HG02571 (cell line): ENCODE data around the gene VPS36.
"Not testable (repeated sequence)": the region's sequence is repeated elsewhere in the genome, so short reads cannot be mapped to it uniquely, and the experiment has no call there.

Experiments
- ATAC-seq: cut with Tn5 transposase; IDR thresholded peaks from one replicate; pipeline ENCODE4 v1.9.1; 2021; ENCODE audit warnings: mild to moderate bottlenecking, moderate library complexity; ENCODE audit not compliant: unreplicated experiment

VPS36 gene

GRCh38 chr13:52450012-52450792 is at the start of gene VPS36:
TSS of gene VPS36 (minus strand) at chr13:52450634. CDS start at chr13:52450594, 40 bp downstream.
- ATAC-seq: peak; percentile 64

GRCh38 chr13:52497979-52498378 is 47.5 kb upstream of the VPS36 start:
- ATAC-seq: not testable (repeated sequence)

GRCh38 chr13:52494241-52494640 is 43.8 kb upstream of the VPS36 start:
- ATAC-seq: not testable (repeated sequence)

- ATAC-seq: not testable (repeated sequence)
Observed at GRCh38 chr13:52491015-52491414, 40.6 kb upstream of the VPS36 start.

- not testable (repeated sequence) for ATAC-seq
Observed at GRCh38 chr13:52488763-52489162, 38.3 kb upstream of the VPS36 start.

- not testable (repeated sequence) for ATAC-seq
Observed at GRCh38 chr13:52487078-52487477, 36.6 kb upstream of the VPS36 start.

GRCh38 chr13:52480677-52481428 is 30.4 kb upstream of the VPS36 start:
- not testable (repeated sequence) for ATAC-seq

GRCh38 chr13:52468487-52468886 is 18.1 kb upstream of the VPS36 start:
- ATAC-seq: not testable (repeated sequence)

GRCh38 chr13:52463526-52463925 is 13.1 kb upstream of the VPS36 start:
- no peak for ATAC-seq

GRCh38 chr13:52461265-52461664 is 10.8 kb upstream of the VPS36 start:
- no peak for ATAC-seq

GRCh38 chr13:52459668-52460067 is 9.2 kb upstream of the VPS36 start:
- ATAC-seq: no peak

- ATAC-seq: peak; percentile 37
Observed at GRCh38 chr13:52455677-52456041, 5.2 kb upstream of the VPS36 start.

- ATAC-seq: peak; percentile 74
Observed at GRCh38 chr13:52454820-52455676, 4.6 kb upstream of the VPS36 start, which contains the start of gene CKAP2. TSS of gene CKAP2 (plus strand) at chr13:52455478. CDS start at chr13:52455557, 79 bp downstream.

- ATAC-seq: peak; percentile 28
Observed at GRCh38 chr13:52454459-52454819, 4.0 kb upstream of the VPS36 start.

- ATAC-seq: no peak
Observed at GRCh38 chr13:52452470-52452869, 2.0 kb upstream of the VPS36 start.

- no peak for ATAC-seq
Observed at GRCh38 chr13:52451135-52451804, 836 bp upstream of the VPS36 start.

GRCh38 chr13:52450793-52451116 is 321 bp upstream of the VPS36 start:
- no peak for ATAC-seq

- no peak for ATAC-seq
Observed at GRCh38 chr13:52449331-52450011, 963 bp downstream of the VPS36 start.

- ATAC-seq: no peak
Observed at GRCh38 chr13:52447815-52448552, 2.5 kb downstream of the VPS36 start.
